Measurements from ENCODE around the gene MTFR1L. TPM values are rescaled to one million over a fixed set of nuclear protein-coding genes. Genes with fewer than 3 reads are reported as not detected.

The MTFR1L gene
- total RNA-seq, 1 donor from 2014 or later, result 44.6 TPM

DNA sequence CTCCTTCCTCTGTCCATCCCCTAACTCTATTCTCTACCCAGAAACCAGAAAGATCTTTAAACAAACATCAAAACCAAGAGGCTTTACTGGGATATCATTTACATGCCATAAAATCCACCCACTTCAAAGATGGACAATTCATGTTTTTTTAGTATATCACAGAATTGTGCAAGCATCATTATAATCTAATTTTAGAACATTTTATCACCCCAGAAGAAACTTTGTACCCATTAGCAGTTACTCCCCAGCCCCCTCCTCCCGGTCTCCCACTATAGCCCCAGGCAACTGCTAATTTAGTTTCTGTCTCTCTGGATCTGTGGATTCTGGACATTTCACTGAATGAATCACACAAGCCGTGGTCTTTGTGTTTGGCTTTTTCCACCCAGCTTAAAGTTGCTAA, 24.5 kb upstream of the MTFR1L start:
- FAIRE-seq, result no peak

DNA sequence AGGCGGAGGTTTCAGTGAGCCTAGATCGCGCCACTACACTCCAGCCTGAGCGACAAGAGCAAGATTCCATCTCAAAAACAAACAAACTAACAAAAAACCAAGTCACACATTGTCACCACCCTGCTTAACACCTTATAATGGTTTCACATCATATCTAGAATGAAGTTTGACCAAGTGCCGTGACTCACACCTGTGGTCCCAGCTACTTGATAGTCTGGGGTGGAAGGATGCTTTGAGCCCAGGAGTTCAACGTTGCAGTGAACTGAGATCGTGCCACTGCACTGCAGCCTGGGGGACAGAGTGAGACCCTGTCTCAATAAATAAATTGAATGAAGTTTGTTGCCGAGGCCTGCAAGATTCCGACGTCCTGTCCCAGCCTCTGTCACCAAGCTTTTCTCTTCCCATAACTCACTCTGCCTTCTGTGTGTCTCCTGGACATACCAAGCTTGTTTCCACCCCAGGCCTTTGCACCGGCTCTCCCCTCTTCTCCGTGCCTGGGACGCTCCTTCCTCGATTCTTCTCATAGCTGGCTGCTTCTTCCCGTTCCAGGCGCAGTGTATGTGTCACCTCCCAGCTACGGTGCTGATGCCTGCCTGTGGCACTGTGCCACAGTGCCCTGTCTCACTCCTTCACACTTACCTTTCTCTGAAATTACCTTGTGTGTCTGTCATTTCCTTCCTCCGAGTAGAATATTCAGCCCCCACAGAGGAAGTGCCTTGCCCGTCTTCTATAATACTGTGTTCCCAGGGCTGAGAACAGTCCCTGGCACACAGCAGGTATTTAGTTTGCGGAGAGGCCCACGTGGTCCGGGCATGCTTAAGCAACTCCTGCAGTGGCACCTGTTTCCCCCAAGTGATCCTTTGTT, 23.6 kb upstream of the MTFR1L start:
- H3K27ac Mint-ChIP-seq (ENCODE audit: unreplicated experiment), result no peak overlapping the region
- DNase-seq (ENCODE audit: low read depth) (no peak), FAIRE-seq (no peak)
- Histone ChIP-seq H3K4me3 (ENCODE audit: insufficient read depth, low read depth, low read length) (no peak overlapping the region), H3K36me3 (ENCODE audit: insufficient read depth, low read length) (no peaks in the 10 kb centered on the region), H2AFZ (ENCODE audit: low read depth, low read length) (no peak overlapping the region), H3K27ac (ENCODE audit: low read depth, low read length) (no peak overlapping the region), H3K9ac (ENCODE audit: low read length) (no peak overlapping the region), H3K27me3 (ENCODE audit: insufficient read depth, low read length) (no peaks in the 10 kb centered on the region), H3K4me1 (ENCODE audit: insufficient read depth, low read length) (peaks cover 4% of the 10 kb centered on the region), H3K4me2 (ENCODE audit: low read length) (no peak overlapping the region), H3K9me3 (ENCODE audit: insufficient read depth, low read depth, low read length) (no peaks in the 10 kb centered on the region), H4K20me1 (ENCODE audit: insufficient read depth, low read length) (no peaks in the 10 kb centered on the region), H3K79me2 (ENCODE audit: insufficient read depth, low read length) (peaks cover 8% of the 10 kb centered on the region)
- H3K4me1 Mint-ChIP-seq (ENCODE audit: low read depth, unreplicated experiment), result peaks cover 15% of the 10 kb centered on the region
- TF ChIP-seq EZH2 (IDR thresholded peaks at IDR 0.05; ENCODE audit: insufficient read depth, low read length), result no peak
- TF ChIP-seq, protein P1, sequence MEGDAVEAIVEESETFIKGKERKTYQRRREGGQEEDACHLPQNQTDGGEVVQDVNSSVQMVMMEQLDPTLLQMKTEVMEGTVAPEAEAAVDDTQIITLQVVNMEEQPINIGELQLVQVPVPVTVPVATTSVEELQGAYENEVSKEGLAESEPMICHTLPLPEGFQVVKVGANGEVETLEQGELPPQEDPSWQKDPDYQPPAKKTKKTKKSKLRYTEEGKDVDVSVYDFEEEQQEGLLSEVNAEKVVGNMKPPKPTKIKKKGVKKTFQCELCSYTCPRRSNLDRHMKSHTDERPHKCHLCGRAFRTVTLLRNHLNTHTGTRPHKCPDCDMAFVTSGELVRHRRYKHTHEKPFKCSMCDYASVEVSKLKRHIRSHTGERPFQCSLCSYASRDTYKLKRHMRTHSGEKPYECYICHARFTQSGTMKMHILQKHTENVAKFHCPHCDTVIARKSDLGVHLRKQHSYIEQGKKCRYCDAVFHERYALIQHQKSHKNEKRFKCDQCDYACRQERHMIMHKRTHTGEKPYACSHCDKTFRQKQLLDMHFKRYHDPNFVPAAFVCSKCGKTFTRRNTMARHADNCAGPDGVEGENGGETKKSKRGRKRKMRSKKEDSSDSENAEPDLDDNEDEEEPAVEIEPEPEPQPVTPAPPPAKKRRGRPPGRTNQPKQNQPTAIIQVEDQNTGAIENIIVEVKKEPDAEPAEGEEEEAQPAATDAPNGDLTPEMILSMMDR (IDR thresholded peaks at IDR 0.05; ENCODE audit: insufficient read depth, low read depth, low read length), result no peak
- peaks cover 2% of the 10 kb centered on the region for H3K36me3 Mint-ChIP-seq (ENCODE audit: low read depth, unreplicated experiment)
- peaks cover 23% of the 10 kb centered on the region for H3K27me3 Mint-ChIP-seq (ENCODE audit: low read depth, unreplicated experiment)
- peaks cover 1% of the 10 kb centered on the region for H3K9me3 Mint-ChIP-seq (ENCODE audit: unreplicated experiment)
- no peak overlapping the region for H3K4me3 Mint-ChIP-seq (ENCODE audit: unreplicated experiment)

More for the DNA sequence above, 24.5 kb upstream of the MTFR1L start:
- H3K4me1 ChIP-seq (ENCODE audit: insufficient read depth, low read length), result no peaks in the 10 kb centered on the region
- Mint-ChIP-seq H3K4me1 (ENCODE audit: low read depth, unreplicated experiment) (peaks cover 13% of the 10 kb centered on the region), H3K4me3 (ENCODE audit: unreplicated experiment) (peak overlapping the region; percentile 7), H3K27me3 (ENCODE audit: low read depth, unreplicated experiment) (peaks cover 30% of the 10 kb centered on the region), H3K27ac (ENCODE audit: unreplicated experiment) (no peak overlapping the region), H3K9me3 (ENCODE audit: unreplicated experiment) (peaks cover 1% of the 10 kb centered on the region), H3K36me3 (ENCODE audit: low read depth, unreplicated experiment) (peaks cover 2% of the 10 kb centered on the region)
- no peaks in the 10 kb centered on the region for H4K20me1 ChIP-seq (ENCODE audit: insufficient read depth, low read length)
- no peak overlapping the region for H3K9ac ChIP-seq (ENCODE audit: low read length)
- H3K27me3 ChIP-seq (ENCODE audit: insufficient read depth, low read length), result no peaks in the 10 kb centered on the region
- TF ChIP-seq, protein P1 (IDR thresholded peaks at IDR 0.05; ENCODE audit: insufficient read depth, low read depth, low read length), result no peak
- no peak for TF ChIP-seq EZH2 (IDR thresholded peaks at IDR 0.05; ENCODE audit: insufficient read depth, low read length)
- H3K4me3 ChIP-seq (ENCODE audit: insufficient read depth, low read depth, low read length), result no peak overlapping the region
- H3K79me2 ChIP-seq (ENCODE audit: insufficient read depth, low read length), result no peaks in the 10 kb centered on the region
- H3K27ac ChIP-seq (ENCODE audit: low read depth, low read length), result no peak overlapping the region
- no peaks in the 10 kb centered on the region for H3K36me3 ChIP-seq (ENCODE audit: insufficient read depth, low read length)
- no peak overlapping the region for H3K4me2 ChIP-seq (ENCODE audit: low read length)
- no peaks in the 10 kb centered on the region for H3K9me3 ChIP-seq (ENCODE audit: insufficient read depth, low read depth, low read length)
- DNase-seq (ENCODE audit: low read depth), result no peak
- no peak overlapping the region for H2AFZ ChIP-seq (ENCODE audit: low read depth, low read length)
